Body of pancreas (tissue), 4 donors: ENCODE results near the gene NEMP2. TPM values are rescaled to one million over a fixed set of nuclear protein-coding genes. Genes with fewer than 3 reads are reported as not detected.
"Not testable (repeated sequence)": the region's sequence is repeated elsewhere in the genome, so short reads cannot be mapped to it uniquely, and the experiment has no call there.

ENCODE experiments used
- ATAC-seq: fragments of 150-250 bp; one replicate; pipeline ENCODE4 v1.9.1; 2016
- DNase-seq, 4 donors: peaks; one replicate each; pipeline ENCODE4 v3.0.0-alpha.2; 2019
- H3K27ac ChIP-seq, 4 donors: fragments of 200-600 bp; sonication (generic); 1 replicate in 3 of 4; 2 replicates in 1 of 4; pipeline versions ENCODE4 v1.5.1 to v1.6.1; 2016 to 2019; ENCODE audit warnings: mild to moderate bottlenecking in 1 of 4, mixed read lengths in 1 of 4, moderate library complexity in 1 of 4
- H3K27me3 ChIP-seq, 2 donors: fragments of 200-600 bp; sonication (generic); one replicate each; pipeline ENCODE4 v1.6.0; 2016; ENCODE audit warnings: mild to moderate bottlenecking in 1 of 2
- H3K36me3 ChIP-seq, 2 donors: fragments of 200-600 bp; sonication (generic); replicated peaks in 1 of 2; 2 replicates each; pipeline ENCODE4 v1.5.1; 2016; ENCODE audit warnings: low read depth in 2 of 2; ENCODE audit not compliant: insufficient read depth in 1 of 2
- H3K4me1 ChIP-seq: fragments of 200-600 bp; sonication (generic); one replicate; pipeline ENCODE4 v1.6.0; 2016
- H3K4me3 ChIP-seq, 2 donors: fragments of 200-600 bp; sonication (generic); 1 replicate in 1 of 2; 2 replicates in 1 of 2; pipeline ENCODE4 v1.5.1; 2016 to 2019
- H3K9me3 ChIP-seq, 3 donors: fragments of 200-600 bp; sonication (generic); 1 replicate in 2 of 3; 2 replicates in 1 of 3; pipeline ENCODE4 v1.5.1; 2016
- POLR2A ChIP-seq, 3 donors: fragments of 450-650 bp; IDR thresholded peaks; one replicate each; pipeline ENCODE4 v1.6.1; 2016; ENCODE audit warnings: antibody characterized with exemption in 3 of 3, mild to moderate bottlenecking in 2 of 3
- WGBS, 2 donors: methylation state at CpG; one replicate each; pipeline ENCODE4 v1.1.5; 2017; 5-methylcytosine and 5-hydroxymethylcytosine counted together
- intact Hi-C: fragments of 100-400 bp; cut with DNase I; formaldehyde crosslinking; loops from one replicate; pipeline ENCODE4 v1.15.1; 2023
- total RNA-seq, 2 donors: library from RNA; depleted of rRNA; stranded (reverse); fragments of >200 nt; gene quantifications; one replicate each; pipeline ENCODE4 v1.1.0, GENCODE V29; 2016
- TF ChIP-seq, protein P1 (sequence below), 7 experiments: fragments of 450-650 bp in 4 of 7; fragments of 200-600 bp in 3 of 7; sonication (generic) in 3 of 7; IDR thresholded peaks; one replicate each; pipeline ENCODE4 v1.5.1; 2016 to 2019; ENCODE audit warnings: antibody characterized with exemption in 7 of 7

The NEMP2 gene
- total RNA-seq, 2 donors from 2014 or later = 3.0 to 3.9 TPM

DNA sequence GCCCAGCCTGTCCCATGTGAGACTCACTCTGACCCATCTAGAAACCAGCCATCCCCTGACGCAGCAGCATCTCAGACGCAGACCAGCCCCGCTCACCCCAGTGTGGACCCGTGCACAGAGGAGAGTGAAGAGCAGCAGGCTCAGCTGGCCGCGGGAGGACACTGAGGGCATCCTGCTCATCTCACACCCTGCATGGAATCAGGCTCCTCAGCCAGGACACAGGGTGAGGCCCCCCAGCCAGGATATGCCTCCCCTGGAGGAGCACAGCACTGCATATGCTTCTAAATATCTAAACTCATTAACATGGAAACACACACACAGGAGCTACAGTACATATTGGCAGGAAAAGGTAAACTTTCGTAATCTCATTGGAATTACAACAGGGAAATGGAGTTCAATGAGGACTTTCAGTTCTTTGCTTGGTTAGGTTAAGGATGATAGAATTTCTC lies 34.4 kb downstream of the NEMP2 start:
- ATAC-seq (peak; percentile 81), DNase-seq (no peak)
- Histone ChIP-seq H3K4me3 (no peak overlapping the region), H3K36me3 (peaks cover 0 to 6% of the 10 kb centered on the region in 2 donors), H3K9me3 (no peaks in the 10 kb centered on the region), H3K4me1 (peaks cover 5% of the 10 kb centered on the region), H3K27ac (peak overlapping the region in 2 of 4 donors; percentile 59 to 73), H3K27me3 (no peaks in the 10 kb centered on the region)
- TF ChIP-seq, protein P1, sequence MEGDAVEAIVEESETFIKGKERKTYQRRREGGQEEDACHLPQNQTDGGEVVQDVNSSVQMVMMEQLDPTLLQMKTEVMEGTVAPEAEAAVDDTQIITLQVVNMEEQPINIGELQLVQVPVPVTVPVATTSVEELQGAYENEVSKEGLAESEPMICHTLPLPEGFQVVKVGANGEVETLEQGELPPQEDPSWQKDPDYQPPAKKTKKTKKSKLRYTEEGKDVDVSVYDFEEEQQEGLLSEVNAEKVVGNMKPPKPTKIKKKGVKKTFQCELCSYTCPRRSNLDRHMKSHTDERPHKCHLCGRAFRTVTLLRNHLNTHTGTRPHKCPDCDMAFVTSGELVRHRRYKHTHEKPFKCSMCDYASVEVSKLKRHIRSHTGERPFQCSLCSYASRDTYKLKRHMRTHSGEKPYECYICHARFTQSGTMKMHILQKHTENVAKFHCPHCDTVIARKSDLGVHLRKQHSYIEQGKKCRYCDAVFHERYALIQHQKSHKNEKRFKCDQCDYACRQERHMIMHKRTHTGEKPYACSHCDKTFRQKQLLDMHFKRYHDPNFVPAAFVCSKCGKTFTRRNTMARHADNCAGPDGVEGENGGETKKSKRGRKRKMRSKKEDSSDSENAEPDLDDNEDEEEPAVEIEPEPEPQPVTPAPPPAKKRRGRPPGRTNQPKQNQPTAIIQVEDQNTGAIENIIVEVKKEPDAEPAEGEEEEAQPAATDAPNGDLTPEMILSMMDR (IDR thresholded peaks at IDR 0.05) = peak in 1 of 7 experiments; percentile 26
- TF ChIP-seq POLR2A (IDR thresholded peaks at IDR 0.05) = peak in 1 of 3 donors; percentile 14
- intact Hi-C loops = no loop called here
- WGBS, 2 donors = 85 to 87% methylated on average over 5 to 7 of the region's 7 CpGs

DNA sequence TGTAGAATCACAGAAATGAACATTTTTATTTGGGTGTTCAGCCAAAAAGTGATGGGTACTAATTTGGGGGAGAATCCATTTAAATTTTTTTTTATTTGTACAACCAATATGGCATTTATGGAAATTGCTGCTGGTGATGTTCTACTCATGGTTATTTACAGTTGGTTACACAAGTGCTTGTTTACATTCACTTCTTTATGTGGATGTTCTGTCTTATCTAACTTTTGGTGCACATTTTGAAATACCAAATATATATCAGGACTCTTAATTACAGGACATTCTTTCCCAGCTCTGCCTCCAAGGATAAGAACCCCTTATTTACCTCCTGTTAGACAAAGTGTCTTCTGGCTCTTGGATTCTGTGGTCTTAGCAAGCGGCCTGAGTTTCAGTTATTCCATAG lies 35.2 kb downstream of the NEMP2 start:
- no peak for TF ChIP-seq POLR2A (IDR thresholded peaks at IDR 0.05)
- TF ChIP-seq, protein P1 (IDR thresholded peaks at IDR 0.05) = no peak
- WGBS, 2 donors = 92 to 100% methylated on average over 1 of the region's 1 CpG
- intact Hi-C loops = no loop called here
- ATAC-seq (no peak), DNase-seq (no peak)
- no peaks in the 10 kb centered on the region for H3K9me3 ChIP-seq
- H3K27ac ChIP-seq = peak overlapping the region in 1 of 4 donors; percentile 73
- H3K4me1 ChIP-seq = peaks cover 5% of the 10 kb centered on the region
- H3K4me3 ChIP-seq = no peak overlapping the region
- H3K27me3 ChIP-seq = no peaks in the 10 kb centered on the region
- peaks cover 0 to 6% of the 10 kb centered on the region in 2 donors for H3K36me3 ChIP-seq

DNA sequence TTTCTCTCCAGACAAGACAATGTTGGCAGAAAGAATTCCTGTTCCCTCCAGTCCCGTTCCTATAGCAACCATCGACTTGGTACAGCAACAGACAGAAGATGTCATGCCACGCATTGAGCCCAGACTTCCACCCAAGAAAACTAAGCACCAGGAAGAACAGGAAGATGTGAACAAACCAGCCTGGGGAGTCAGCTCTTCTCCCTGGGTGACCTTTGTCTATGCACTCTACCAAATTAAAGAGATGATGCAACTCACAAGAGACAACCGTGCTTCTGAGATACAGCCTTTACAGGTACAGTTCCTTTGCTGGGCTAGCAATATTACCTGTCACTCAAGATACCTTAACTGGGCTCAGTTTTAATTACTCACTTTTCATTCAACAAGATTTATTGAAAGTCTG lies 37.1 kb downstream of the NEMP2 start:
- DNase-seq (no peak), ATAC-seq (no peak)
- peaks cover 0 to 6% of the 10 kb centered on the region in 2 donors for H3K36me3 ChIP-seq
- no peak for TF ChIP-seq POLR2A (IDR thresholded peaks at IDR 0.05)
- TF ChIP-seq, protein P1 (IDR thresholded peaks at IDR 0.05) = no peak
- 77 to 82% methylated on average over 4 of the region's 4 CpGs for WGBS, 2 donors
- no peaks in the 10 kb centered on the region for H3K9me3 ChIP-seq
- intact Hi-C loops = no loop called here
- no peaks in the 10 kb centered on the region for H3K27me3 ChIP-seq
- H3K27ac ChIP-seq = no peak overlapping the region
- H3K4me1 ChIP-seq = peaks cover 5% of the 10 kb centered on the region
- H3K4me3 ChIP-seq = no peak overlapping the region

DNA sequence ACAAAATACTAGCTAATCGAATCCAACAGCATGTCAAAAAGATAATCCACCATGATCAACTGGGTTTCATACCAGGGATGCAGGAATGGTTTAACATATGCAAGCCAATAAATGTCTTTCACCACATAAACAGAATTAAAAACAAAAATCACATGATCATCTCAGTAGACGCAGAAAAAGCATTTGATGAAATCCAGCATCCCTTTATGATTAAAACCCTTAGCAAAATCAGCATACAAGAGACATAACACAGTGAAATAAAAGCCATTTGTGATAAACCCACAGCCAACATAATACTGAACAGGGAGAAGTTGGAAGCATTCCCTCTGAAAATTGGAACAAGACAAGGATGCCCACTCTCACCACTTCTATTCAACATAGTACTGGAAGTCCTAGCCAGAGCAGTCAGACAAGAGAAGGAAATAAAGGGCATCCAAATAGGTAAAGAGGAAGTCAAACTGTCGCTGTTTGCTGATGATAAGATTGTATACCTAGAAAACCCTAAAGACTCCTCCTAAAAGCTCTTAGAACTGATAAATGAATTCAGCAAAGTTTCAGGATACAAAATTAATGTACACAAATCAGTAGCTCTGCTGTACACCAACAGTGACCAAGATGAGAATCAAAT lies 39.8 kb downstream of the NEMP2 start:
- DNase-seq, H3K4me1 ChIP-seq, H3K27me3 ChIP-seq, H3K27ac ChIP-seq, H3K9me3 ChIP-seq, intact Hi-C loops, H3K4me3 ChIP-seq, H3K36me3 ChIP-seq, ATAC-seq: not testable (repeated sequence)
- WGBS, 2 donors = 87 to 89% methylated on average over 3 of the region's 3 CpGs

DNA sequence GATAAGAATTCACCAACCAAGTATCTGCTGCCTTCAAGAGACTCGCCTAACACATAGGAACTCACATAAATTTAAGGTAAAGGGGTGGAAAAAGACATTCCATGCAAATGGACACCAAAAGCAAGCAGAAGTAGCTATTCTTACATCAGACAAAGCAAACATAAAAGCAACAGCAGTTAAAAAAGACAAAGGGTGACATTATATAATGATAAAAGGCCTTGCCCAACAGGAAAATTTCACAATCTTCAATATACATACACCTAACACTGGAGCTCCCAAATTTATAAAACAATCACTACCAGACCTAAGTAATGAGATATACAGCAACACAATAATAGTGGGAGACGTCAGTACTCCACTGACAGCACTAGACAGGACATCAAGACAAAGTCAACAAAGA lies 41.4 kb downstream of the NEMP2 start:
- H3K27ac ChIP-seq = no peak overlapping the region
- H3K27me3 ChIP-seq = no peaks in the 10 kb centered on the region
- no peak for DNase-seq
- no peak for TF ChIP-seq POLR2A (IDR thresholded peaks at IDR 0.05)
- TF ChIP-seq, protein P1 (IDR thresholded peaks at IDR 0.05) = no peak
- H3K4me3 ChIP-seq = no peak overlapping the region
- H3K9me3 ChIP-seq = no peaks in the 10 kb centered on the region
- intact Hi-C loops = no loop called here
- no peak for ATAC-seq
- WGBS, 2 donors = 67 to 94% methylated on average over 2 of the region's 2 CpGs
- no peaks in the 10 kb centered on the region for H3K4me1 ChIP-seq
- H3K36me3 ChIP-seq = peaks cover 0 to 2% of the 10 kb centered on the region in 2 donors
